Fibroblast of skin of right biceps (primary cell): Measurements from ENCODE around the gene ETV6.

Experiments used
- DNase-seq: peaks from one replicate; pipeline ENCODE4 v3.0.0-alpha.2; 2013

Gene ETV6

GRCh38 chr12:11834931-11835330 is 185.5 kb downstream of the ETV6 start:
- DNase-seq: no peak

DNA sequence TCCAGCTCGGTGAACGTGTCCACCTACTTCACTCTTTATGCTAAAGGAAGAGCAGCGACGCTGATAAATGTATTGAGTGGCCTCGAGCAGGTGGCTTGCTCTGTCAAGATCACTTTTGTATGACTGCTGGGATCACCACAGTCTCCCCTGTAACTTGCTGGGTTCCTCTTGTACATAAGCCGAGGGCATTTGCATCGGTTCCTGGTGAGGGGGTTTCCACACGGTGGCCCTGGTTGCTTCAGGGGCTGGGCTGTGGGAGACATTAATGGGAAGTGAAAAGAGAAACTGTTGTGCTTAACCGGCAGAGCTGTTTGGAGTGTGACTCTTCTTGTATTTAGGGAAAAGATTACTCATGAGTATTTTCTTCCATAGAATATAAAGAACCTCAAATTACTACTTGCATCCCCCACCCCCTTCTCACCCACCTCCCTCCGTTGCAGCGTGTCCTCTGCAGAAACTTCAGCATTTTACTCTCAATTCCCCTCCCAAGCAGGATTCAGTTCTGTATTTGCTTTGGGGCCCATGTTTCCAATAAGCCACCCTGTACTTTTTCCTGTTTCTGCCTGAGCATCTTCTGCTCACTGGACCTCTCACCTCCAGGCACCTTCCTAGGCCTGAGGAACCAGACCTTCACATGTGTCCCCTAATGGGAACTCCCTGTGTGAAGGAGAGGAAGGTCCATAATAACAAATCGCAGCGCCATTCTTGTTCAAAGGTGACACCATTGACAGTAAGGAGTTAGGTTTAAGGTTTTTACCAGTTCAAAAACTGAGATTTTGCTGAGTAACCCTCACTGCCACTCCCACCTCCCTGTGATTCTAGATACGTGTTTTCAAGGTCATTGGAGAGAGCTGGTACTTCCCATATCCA is 187.0 kb downstream of the ETV6 start:
- no peak for DNase-seq

DNA sequence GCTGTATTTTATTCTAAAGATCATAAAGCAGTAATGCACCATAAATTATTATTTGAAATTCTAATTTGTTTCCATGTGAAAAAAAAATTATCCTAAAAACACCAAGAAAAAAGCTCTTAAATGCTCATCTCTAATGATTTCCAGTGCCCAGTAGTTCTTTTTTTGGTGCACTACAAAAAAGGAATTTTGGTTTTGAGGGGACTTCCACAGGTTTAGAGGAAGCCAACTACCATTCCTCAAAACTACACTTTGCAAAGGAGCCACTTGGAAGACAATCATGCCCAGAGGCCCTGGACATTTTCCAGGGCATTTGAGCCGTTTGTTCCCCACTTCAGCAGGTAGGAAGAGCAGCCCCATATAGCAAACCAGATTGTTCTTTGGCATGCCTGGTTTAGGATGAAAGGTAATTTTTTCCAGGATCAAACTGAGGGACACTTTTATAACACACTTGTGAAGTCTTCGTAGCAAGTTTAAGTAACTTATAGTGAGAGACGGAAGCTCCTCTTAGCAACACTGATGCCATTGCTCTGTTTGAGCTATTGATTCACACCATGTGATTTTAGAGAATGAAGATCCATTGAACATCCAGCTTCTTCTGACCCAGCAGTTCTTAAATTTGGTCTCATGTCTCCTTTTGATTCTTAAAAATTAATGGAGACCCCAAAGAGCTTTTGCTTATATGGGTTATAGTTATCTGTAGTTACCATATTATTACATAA is 187.9 kb downstream of the ETV6 start:
- no peak for DNase-seq

DNA sequence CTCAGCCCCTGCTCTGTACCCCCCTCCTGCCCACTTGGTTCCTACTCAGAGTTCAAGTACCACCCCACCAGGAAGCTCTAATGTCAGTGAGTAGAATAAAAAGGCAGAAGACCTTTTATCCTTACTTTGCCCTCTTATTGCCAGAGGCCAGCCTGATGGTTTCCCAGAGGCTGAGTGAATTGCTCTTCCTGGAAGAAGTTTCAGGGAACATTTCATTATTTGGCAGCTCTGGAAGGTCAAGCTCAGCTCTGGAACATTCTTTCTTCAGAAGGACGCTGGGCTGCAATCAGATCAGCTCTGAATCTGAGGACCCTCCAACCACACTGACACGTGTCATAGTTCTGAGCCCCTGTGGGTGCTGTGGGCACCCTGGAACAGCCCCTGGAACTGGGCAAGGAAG is 188.9 kb downstream of the ETV6 start:
- DNase-seq: no peak

DNA sequence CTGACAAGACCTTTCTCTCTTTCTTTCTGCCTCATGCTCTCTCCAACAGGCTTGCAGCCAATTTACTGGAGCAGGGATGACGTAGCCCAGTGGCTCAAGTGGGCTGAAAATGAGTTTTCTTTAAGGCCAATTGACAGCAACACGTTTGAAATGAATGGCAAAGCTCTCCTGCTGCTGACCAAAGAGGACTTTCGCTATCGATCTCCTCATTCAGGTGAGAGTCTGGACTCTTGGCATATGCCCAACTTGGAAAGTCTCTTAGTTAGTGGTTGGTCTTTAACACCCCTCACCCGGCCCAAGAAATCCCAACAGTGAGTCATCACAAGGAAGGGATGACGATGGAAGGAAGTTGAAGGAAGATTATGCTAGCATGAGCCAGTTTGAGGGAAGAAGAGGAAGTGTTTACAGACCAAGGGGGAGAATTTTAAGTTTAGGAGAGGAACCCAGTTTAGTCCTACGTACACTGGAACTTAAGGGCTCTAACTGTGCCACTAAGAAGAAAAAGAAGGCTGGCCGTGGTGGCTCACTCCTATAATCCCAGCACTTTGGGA is 189.7 kb downstream of the ETV6 start:
- peak; percentile 55 for DNase-seq

GRCh38 chr12:11840366-11840765 is 190.9 kb downstream of the ETV6 start:
- no peak for DNase-seq

DNA sequence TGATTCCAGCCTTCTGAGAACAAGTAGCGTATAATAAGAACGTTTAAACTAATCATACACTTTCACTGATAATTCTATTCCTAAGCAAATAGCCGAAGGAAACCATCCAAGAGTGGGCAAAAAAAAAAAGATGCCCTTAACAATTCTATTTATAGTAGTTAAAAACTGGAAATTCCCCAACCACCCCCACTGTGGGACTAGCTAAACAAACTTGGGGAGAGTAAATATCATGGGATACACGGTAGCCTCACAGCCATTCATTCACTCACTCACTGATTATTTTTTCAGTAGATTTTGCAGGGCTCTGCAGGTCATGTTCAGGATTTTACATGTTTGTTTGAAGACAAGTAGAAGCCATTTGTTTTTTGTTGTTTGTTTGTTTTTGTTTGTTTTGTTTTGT is 197.0 kb downstream of the ETV6 start:
- no peak for DNase-seq

GRCh38 chr12:11847539-11847938 is 198.1 kb downstream of the ETV6 start:
- DNase-seq: no peak

GRCh38 chr12:11849757-11850504 is 200.5 kb downstream of the ETV6 start:
- no peak for DNase-seq

- DNase-seq: no peak
Observed at GRCh38 chr12:11853126-11853525, 203.7 kb downstream of the ETV6 start.

- no peak for DNase-seq
Observed at GRCh38 chr12:11854011-11854499, 204.6 kb downstream of the ETV6 start.

- DNase-seq: no peak
Observed at GRCh38 chr12:11855983-11856374, 206.5 kb downstream of the ETV6 start.

DNA sequence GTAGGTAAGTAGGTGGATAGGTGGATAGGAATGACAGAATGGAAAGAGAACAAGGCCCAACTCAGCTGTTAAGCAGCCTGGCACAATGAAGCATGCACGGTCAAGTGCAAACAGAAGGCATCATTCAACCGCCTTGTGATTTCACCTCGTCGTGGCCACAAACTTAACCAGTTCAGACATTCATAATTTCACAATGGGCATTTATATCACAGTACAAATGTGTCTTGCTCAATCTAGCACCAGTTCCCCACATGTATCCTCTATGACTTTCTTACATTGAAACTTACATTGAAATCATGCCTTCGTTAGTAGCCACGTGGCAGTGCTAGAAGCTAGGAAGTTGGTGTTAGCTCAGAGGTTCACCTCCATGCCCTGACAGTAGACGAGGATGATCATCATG is 207.5 kb downstream of the ETV6 start:
- no peak for DNase-seq

DNA sequence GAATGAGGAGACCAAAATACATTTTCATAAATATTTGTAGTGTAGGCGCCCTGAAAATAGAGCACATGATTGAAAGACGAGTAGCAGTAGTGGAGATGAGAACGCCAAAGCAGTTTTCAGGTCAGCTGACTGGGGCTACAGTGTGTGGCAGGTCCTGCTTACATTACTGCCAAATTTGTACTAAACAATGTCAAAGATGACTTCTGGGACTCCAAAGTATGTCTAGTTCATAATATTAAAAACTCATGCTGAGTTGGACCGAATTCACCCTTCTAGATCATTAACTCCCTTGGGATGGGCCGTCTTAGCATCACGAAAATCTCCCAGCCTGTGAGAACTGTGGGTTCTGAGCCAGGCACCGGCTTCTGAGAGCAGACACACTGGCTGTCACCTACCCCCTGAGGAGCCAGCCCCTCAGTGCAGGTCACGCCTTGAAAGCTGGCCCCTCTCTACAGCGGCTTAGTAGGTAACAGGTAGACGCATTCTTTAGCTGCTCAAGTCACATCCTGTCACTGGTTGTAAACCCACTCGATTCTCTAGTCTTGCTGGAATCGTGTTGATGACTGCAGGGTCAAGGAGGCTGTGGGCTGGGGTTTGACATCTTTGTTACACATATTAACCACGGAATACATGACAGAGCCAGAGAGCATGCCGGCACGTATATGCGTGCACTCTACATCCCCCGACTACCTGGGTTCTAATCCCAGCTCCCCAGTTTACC is 210.4 kb downstream of the ETV6 start:
- no peak for DNase-seq

GRCh38 chr12:11861155-11861863 is 211.8 kb downstream of the ETV6 start:
- DNase-seq: no peak

DNA sequence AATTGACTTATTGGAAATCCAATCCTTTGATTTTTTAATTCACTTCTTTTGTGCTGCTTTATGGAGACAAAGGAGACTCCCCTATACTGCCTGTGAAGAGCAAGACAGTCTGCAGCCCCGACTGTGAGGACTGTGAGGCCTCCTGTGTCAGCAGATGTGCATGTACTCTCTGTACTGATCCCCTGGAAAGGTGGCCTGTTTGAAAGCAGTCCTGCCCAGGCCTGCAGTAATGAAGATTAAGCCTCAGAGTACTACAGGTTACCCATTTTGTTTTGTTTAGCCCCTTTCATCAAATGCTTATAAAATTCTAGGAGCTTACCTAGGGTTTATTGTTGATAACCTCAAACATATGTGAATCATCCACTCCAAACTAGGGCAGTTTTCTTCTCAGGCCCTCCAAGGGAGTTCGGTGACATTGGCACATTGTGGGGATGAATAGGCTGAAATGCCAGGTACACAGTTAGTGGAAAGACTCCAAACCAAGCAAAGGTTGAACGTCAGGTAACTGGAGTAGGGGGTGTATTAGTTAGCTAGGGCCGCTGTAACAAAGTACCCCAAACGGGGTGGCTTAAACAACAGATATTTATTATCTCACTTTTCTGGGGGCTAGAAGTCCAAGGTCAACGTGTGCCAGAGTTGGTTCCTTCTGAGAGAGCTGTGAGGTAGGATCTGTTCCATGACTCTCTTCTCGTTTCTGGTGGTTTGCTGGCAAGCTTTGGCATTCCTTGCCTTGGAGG is 212.6 kb downstream of the ETV6 start:
- no peak for DNase-seq

DNA sequence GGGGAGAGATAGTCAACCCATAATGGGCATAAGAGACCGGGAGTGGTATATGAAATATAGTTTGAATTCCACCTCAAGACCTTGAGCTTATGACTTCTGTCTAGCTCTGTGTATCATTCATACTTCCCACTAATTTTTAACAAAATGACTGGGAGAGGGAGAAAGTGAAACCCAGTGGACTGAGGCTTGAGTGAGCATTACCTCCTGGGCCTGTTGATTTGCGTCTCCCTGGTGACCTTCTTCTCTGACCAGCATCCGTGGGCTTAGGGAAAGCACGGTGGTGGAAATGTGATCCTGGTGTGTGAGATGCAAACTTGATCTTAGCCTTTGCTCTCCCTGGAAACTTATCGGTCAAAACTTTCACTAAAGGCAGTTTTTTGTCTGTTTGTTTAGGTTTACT is 213.3 kb downstream of the ETV6 start:
- no peak for DNase-seq

GRCh38 chr12:11863478-11863906 is 214.0 kb downstream of the ETV6 start:
- DNase-seq: no peak

DNA sequence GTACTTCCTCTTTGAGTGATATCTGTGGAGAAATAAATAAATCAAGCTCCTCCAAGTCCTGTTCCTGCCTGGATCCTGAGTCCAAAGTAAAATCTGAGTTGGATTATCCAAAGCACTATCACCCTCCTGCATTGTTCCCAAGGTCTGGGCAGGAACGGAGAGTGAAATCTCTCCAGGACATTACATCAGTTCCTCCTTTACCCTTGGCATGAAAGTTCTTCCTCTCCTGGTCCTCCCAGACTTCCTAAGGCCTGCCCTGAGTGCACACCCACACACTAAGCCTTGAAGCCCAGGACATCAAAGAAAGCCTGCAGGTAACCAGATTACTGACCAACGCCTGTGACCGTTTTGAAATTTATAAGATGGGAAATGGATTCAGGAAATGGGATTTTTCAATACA is 214.5 kb downstream of the ETV6 start:
- DNase-seq: peak; percentile 28

DNA sequence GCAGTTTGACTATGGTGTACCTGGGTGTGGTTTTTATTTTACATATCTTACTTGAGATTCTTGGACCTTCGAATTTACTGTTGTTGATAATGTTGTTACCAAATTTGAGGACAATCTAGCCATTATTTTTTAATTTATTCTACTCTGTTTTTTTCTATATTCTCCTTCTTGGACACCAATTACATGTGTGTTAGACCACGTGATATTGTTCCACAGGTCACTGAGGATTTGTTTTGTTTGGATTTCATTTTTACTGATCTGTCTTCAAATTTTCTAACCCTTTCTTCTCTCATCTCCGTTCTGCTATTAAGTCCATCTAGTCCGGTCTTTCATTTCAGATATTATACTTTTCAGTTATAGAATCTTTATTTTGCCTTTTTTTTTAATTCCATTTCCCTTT is 216.3 kb downstream of the ETV6 start:
- no peak for DNase-seq

DNA sequence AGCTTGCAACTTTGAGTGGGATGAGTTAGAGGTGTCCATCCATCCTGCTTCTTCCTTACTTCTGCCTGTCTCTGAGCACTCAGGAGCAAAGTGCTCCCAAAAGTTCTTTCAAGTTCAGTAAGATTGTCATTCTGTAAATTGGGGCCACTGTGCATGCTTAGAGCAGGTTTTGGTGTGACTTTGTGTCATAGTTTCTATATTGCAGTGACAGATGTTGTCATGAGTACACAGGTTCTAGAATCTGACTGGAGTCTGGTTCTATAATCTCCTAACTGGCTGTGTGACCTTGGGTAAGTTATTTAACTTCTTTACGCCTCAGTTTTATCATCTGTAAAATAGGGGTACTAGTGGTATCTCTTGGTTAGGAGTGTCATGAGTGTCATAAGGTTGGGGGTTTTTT is 218.6 kb downstream of the ETV6 start:
- no peak for DNase-seq
